ENCODE results near the gene LIPA. TPM values are rescaled to one million over a fixed set of nuclear protein-coding genes. Genes with fewer than 3 reads are reported as not detected.
"Not testable (repeated sequence)": the region's sequence is repeated elsewhere in the genome, so short reads cannot be mapped to it uniquely, and the experiment has no call there.

Gene LIPA
- total RNA-seq (2014; rRNA removed; shearing (Covaris generic)), result 23.0 and 32.1 TPM in 2 replicates

DNA sequence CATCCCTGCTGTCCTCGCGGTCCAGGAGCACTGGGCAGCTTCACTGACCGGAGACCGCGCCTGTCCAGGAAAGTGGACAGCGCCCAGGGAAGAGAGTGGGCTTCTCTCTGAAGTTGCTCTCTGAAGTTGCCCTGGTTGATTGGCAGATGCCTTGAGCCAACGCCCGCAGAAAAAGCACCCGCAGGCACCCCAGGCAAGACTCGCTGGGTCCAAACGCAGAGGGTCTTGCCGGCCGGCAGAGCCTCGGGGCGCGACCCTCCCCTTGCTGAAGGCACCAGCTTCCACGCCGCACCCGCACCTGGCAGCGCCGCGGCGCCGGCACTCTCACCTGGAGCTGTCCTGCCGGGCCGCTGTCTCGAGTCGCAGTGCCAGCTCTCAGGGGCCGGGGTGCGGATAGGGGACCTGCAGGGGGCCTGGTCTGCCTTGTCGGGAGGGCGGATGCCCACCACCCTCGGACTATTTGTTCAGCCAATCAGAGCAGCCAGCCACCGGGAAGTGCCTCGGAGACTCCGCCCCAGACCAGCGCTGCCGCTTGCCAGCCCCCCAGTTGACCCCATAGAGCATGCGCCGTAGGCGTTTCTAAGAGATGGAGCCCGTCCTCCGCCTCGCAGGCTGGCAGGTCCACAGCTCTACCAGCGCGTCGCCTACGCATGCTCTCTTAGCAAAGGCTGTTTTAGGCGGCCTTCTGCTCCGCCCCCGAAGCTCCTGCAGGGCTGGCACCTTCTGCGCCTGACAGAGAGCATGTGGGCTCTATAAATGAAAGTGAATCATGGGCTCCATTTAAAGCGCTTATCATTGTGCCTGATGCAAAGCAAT, at the start of gene LIPA:
Gene LIPA, minus strand, starts transcription at position 367 of the 816 bp plus-strand sequence. CDS start 4,127 bp downstream, outside the sequence.
- in situ Hi-C loops (cut with HindIII; ENCODE audit: low sequenced_read_pairs), result no loop called here
- DNase-seq (ENCODE audit: low spot score), result peak; percentile 98

DNA sequence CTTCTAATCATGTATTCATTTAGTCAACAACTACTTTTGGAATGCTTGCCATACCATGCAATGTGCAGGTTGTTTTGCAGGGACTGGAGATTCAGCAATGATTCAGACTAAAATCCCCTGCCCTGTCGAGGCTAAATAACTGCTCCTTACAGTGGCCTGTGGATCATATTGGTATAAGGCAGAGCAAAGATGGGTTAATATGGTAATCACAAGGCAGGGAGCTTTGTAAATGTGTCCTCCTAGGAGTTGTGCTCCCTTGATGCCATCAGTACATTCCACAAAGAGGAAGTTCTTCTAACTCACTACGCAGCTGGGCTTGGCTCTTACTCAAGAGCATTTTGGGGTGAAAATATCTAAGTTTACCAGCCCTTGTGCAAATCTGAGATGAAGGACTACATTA, 49.7 kb upstream of the LIPA start:
- peak; percentile 59 for DNase-seq (ENCODE audit: low spot score)
- in situ Hi-C loops (cut with HindIII; ENCODE audit: low sequenced_read_pairs), result no loop called here

DNA sequence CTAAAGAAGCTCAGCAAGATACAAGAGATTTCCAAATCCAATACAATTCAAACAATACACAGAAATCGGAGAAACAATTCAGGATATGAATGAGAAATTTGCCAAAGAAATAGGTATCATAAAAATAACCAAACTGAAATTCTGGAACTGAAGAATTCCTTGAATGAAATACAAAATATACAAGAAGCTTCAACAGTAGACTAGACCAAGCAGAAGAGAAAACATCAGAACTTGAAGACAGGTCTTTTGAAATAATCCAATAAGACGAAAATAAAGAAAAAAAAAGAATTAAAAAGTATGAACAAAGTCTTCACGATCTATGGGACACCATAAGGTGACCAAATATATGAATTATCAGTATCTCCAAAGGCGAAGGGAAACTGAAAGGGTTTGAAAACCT, 47.5 kb upstream of the LIPA start:
- in situ Hi-C loops (cut with HindIII; ENCODE audit: low sequenced_read_pairs), result no loop called here
- DNase-seq (ENCODE audit: low spot score), result no peak

DNA sequence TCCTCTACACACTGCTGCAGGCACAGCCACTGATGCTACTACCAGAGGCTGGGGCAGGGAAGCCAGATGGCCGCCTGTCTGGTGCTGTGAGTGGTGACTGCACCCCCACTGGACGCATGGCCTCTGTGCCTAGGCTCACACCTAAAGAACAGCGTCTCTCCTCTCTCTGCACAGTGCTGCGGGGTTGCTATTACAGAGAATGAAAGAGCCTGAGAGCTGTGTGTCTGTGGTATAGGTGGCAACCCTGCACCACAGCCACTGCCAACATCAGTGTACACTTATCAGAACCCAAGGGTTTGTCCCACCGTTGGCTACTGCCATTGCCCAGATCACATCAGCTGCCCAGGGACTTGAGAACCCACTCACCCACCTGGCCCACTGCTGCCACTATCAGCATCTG, 46.2 kb upstream of the LIPA start:
- no peak for DNase-seq (ENCODE audit: low spot score)
- in situ Hi-C loops (cut with HindIII; ENCODE audit: low sequenced_read_pairs), result no loop called here

GRCh38 chr10:89297356-89297755, 45.8 kb upstream of the LIPA start:
- DNase-seq (ENCODE audit: low spot score), result no peak
- in situ Hi-C loops (cut with HindIII; ENCODE audit: low sequenced_read_pairs), result no loop called here

DNA sequence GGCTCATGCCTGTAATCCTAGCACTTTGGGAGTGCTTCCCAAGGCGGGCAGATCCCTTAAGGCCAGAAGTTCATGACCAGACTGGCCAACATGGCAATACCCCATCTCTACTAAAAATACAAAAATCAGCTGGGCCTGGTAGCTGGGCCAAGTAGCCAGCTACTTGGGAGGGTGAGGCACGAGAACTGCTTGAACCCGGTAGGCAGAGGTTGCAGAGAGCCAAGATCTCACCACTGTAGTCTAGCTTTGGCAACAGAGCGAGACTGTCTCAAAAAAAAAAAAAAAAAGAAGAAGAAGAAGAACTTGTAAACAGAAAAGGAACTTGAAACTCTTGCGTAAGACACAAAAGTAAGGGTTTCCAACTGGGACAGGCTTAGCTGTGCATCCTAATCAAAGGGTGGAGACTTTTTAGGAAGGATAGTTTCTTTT, 44.7 kb upstream of the LIPA start:
- in situ Hi-C loops (cut with HindIII; ENCODE audit: low sequenced_read_pairs), result no loop called here
- DNase-seq (ENCODE audit: low spot score), result no peak

DNA sequence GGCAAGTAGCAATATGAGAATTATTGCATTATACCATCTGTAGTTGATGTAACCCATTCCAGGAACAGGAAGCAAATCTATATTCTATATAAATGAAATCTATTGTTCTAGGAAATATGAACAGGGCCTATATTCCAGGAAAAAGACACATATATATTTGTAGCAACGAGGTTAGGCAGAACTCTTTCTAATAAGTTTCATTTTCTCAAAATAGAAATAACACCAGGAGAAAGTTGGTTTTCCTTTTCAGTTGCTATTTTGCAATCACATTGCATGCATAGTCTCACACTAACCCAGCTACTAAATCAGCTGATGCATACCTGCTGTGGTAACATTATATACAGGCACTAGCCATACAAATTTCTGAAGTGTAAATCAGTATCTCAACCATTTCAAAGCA, 44.0 kb upstream of the LIPA start:
- in situ Hi-C loops (cut with HindIII; ENCODE audit: low sequenced_read_pairs), result no loop called here
- DNase-seq (ENCODE audit: low spot score), result no peak

DNA sequence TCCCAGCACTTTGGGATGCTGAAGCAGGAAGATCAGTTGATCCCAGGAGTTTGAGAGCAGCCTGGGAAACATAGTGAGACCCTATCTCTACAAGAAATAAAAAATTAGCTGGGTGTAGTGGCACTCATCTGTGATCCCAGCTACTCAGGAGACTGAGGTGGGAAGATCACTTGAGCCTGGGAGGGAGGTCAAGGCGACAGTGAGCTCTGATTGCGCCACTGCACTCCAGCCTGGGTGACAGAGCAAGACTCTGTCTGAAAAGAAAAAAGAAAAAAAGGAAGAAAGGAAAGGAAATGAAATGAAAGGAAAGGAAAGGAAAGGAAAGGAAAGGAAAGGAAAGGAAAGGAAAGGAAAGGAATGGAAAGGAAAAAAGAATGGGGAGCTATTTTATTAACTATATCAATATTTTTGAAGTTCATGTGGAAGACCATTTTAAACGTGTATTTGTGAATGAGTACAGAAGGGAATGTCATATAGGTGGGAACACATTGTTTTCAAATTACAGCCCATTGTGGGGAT, 43.2 kb upstream of the LIPA start:
- DNase-seq (ENCODE audit: low spot score), result no peak
- in situ Hi-C loops (cut with HindIII; ENCODE audit: low sequenced_read_pairs), result no loop called here

DNA sequence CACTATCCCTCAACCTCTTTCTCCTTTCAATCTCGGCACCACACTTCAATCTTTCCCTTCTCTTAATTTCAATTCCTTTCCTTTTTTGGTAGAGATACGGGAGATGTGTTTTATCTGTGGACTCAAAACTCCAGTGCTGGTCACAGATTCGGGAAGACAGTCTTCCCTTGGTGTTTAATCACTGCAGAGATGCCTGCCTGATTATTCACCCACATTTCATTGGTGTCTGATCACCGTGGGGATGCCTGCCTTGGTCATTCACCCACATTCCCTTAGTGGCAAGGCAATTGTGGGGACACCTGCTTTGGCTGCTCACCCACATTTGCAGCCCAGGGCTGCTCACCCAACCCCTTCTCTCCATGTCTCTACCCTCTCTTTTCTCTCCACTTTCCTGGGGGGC, 33.7 kb upstream of the LIPA start:
- in situ Hi-C loops (cut with HindIII; ENCODE audit: low sequenced_read_pairs); DNase-seq (ENCODE audit: low spot score): not testable (repeated sequence)

DNA sequence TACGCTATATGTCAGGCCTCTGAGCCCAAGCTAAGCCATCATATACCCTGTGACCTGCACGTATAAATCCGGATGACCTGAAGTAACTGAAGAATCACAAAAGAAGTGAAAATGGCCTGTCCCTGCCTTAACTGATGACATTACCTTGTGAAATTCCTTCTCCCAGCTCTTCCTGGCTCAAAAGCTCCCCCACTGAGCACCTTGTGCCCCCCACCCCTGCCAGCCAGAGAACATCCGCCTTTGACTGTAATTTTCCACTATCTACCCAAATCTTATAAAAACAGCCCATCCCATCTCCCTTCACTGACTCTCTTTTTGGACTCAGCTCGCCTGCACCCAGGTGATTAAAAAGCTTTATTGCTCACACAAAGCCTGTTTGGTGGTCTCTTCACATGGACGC, 33.1 kb upstream of the LIPA start:
- DNase-seq (ENCODE audit: low spot score); in situ Hi-C loops (cut with HindIII; ENCODE audit: low sequenced_read_pairs): not testable (repeated sequence)

DNA sequence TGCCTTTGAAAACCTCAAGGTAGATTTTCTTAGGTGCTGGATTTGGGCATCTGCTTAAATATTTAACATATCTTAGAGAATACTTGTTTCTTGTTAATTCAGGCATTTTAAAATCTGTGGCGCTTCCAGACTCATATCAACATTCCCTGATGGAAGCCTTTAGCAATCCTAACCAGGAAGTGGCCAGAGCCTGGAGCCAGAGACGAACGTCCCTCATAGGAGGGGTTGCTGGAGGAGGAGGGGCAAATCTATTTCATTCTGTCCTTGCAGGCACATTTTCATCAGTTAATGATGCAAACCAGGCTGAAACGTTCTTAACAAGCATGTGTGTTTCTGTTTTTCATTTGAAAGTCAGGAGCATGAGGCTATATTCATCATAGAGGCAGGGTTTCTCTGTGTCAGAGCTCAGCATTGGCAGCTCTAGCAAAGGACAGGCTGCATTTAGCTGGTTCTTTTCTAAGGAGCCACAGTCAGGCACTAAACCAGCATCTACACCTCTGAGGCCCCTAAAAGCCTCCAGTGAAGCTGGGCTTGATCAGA, 32.4 kb upstream of the LIPA start:
- in situ Hi-C loops (cut with HindIII; ENCODE audit: low sequenced_read_pairs), result no loop called here

GRCh38 chr10:89283025-89283935, 31.7 kb upstream of the LIPA start:
- DNase-seq (ENCODE audit: low spot score), result peak; percentile 90
- in situ Hi-C loops (cut with HindIII; ENCODE audit: low sequenced_read_pairs), result no loop called here

More for the DNA sequence above, 32.4 kb upstream of the LIPA start:
- peak; percentile 93 for DNase-seq (ENCODE audit: low spot score)

GRCh38 chr10:89281606-89282395, 30.2 kb upstream of the LIPA start:
- in situ Hi-C loops (cut with HindIII; ENCODE audit: low sequenced_read_pairs), result no loop called here
- DNase-seq (ENCODE audit: low spot score), result no peak

DNA sequence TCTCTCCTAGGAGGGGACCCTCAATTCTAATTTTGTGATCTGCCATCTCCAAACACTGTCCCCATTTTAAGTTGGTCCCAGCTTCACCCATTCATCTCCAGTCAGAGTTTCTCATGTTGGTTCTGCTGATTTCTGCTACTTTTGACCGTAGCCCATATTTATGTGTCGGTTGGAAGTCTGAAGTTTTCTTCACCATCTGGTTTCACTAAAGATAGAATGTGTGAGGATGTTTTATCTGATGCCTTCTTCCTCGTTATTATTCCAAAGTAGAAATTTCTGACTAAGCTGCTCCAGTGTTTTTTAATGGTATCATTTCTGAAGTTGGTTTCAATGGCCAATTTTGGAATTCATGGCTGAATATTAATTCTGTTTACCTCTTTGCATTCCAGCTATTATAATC, 28.9 kb upstream of the LIPA start:
- in situ Hi-C loops (cut with HindIII; ENCODE audit: low sequenced_read_pairs), result no loop called here
- no peak for DNase-seq (ENCODE audit: low spot score)

DNA sequence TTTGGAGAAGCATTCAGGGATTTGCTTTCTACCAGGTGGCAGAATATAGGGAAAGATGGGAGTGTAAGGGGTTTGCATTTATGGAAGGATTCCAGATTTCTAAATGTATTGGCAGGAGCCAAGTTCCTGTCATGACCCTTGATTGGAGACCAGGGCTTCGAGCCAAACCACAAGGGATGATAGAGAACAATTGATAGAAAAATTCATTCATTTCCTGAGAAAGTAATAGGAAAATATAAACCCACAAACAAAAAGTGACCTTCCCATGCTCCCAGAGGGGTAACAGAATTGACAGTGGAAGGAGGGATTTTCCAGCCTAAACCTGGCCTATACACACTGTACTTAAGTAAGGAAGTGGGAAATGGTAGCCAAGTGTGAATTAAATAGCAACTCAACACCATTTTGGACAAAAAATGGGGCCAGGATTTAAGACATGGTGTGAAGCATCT, 27.9 kb upstream of the LIPA start:
- in situ Hi-C loops (cut with HindIII; ENCODE audit: low sequenced_read_pairs), result no loop called here
- peak; percentile 55 for DNase-seq (ENCODE audit: low spot score)

GRCh38 chr10:89278900-89279392, 27.4 kb upstream of the LIPA start:
- in situ Hi-C loops (cut with HindIII; ENCODE audit: low sequenced_read_pairs), result no loop called here
- no peak for DNase-seq (ENCODE audit: low spot score)

GRCh38 chr10:89278034-89278535, 26.5 kb upstream of the LIPA start:
- in situ Hi-C loops (cut with HindIII; ENCODE audit: low sequenced_read_pairs), result no loop called here
- peak; percentile 55 for DNase-seq (ENCODE audit: low spot score)

DNA sequence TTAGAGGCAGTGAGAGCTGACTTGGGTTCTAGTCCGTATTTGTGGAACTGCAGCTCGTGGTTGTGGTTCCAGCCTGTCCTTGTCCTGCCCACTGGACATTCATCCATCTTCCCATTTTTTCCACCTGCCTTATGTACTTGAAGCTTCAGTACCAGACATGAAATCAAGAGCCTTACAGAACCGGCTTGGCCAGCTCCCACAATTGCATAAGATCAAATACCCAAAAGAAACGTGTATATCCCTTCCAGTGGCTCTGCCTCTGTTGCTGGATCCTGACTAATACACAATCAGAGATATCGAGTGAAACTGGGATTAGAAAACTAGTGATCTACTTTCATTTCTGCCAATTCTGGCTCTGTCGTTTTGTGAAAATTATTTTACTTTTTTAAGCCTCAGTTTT, 23.8 kb upstream of the LIPA start:
- in situ Hi-C loops (cut with HindIII; ENCODE audit: low sequenced_read_pairs), result no loop called here
- no peak for DNase-seq (ENCODE audit: low spot score)

Measured in G401 (cell line).